SK-N-SH treated with all-trans-retinoic acid at 6 μM for 48 hours (cell line): ENCODE data around the gene KDM6B.

Experiments used
- ESRRG ChIP-seq: fragments of 250-450 bp; sonication (Bioruptor Pico); IDR thresholded peaks from 2 replicates; pipeline ENCODE4 v1.6.1; 2021; ENCODE audit warnings: mild to moderate bottlenecking
- PPARA ChIP-seq: fragments of 250-450 bp; sonication (Bioruptor Pico); IDR thresholded peaks from 2 replicates; pipeline ENCODE4 v1.5.0; 2020; ENCODE audit warnings: mild to moderate bottlenecking, borderline replicate concordance
- ZC3H10 ChIP-seq: fragments of 250-450 bp; sonication (Bioruptor Pico); IDR thresholded peaks from 2 replicates; pipeline ENCODE4 v1.5.1; 2021; ENCODE audit warnings: mild to moderate bottlenecking, moderate library complexity
- ZNF565 ChIP-seq: fragments of 450-650 bp; formaldehyde crosslinking; conservative IDR thresholded peaks from 2 replicates; pipeline ENCODE4 v1.5.0; 2020; ENCODE audit warnings: low read depth, mild to moderate bottlenecking, moderate library complexity
- ZNF8 ChIP-seq: fragments of 450-650 bp; formaldehyde crosslinking; IDR thresholded peaks from 2 replicates; pipeline ENCODE4 v1.5.0; 2020; ENCODE audit warnings: mild to moderate bottlenecking, moderate library complexity
- TF ChIP-seq, protein P1 (sequence below): fragments of 250-450 bp; sonication (Bioruptor Pico); IDR thresholded peaks from 2 replicates; pipeline ENCODE4 v1.8.0; 2021; ENCODE audit warnings: low read depth, mild to moderate bottlenecking, moderate library complexity, borderline replicate concordance
- TF ChIP-seq, protein P2 (sequence below): fragments of 250-450 bp; sonication (Bioruptor Pico); IDR thresholded peaks from 2 replicates; pipeline ENCODE4 v1.5.1; 2020; ENCODE audit warnings: low read depth, mild to moderate bottlenecking, moderate library complexity

DNA sequence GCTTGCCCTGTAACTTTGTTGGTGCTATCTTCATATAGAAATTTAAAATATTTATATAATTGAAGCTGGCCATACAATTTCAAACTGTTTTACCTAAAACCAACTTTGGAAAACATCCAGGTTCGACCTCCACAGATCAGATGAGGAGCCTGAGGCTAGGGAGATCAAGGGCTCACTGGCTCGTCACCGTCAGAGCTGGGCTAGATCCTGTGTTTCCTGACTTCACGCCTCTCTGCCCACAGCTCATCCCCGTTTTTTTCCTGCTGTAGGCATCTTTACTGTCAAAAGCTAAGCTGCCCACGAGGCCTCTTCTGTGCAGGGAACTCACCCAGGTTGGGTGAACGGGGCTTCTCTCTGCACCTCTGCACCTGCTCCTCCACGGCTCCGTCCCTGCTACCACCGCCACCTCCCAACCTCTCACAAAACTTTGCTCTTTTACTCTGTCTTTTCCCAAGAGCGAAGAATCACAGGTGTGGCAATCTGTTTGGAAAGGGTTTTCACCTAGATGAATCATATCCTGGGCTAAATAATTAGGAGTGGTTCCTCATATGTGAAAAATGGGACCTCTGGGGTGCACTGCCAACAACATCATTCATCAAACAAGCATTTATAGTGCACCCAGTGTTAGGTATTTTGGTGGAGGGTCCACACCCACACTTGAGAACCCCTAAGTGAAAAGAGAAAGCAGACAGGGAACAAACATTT, 24.8 kb upstream of the KDM6B start:
- TF ChIP-seq ZC3H10 (CRISPR knock-in tag), result no peak
- no peak for TF ChIP-seq PPARA (CRISPR knock-in tag)
- TF ChIP-seq ESRRG (CRISPR knock-in tag), result no peak
- TF ChIP-seq, protein P1, sequence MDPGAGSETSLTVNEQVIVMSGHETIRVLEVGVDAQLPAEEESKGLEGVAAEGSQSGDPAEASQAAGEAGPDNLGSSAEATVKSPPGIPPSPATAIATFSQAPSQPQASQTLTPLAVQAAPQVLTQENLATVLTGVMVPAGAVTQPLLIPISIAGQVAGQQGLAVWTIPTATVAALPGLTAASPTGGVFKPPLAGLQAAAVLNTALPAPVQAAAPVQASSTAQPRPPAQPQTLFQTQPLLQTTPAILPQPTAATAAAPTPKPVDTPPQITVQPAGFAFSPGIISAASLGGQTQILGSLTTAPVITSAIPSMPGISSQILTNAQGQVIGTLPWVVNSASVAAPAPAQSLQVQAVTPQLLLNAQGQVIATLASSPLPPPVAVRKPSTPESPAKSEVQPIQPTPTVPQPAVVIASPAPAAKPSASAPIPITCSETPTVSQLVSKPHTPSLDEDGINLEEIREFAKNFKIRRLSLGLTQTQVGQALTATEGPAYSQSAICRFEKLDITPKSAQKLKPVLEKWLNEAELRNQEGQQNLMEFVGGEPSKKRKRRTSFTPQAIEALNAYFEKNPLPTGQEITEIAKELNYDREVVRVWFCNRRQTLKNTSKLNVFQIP, result no peak
- no peak for TF ChIP-seq ZNF8 (CRISPR knock-in tag)
- TF ChIP-seq, protein P2, sequence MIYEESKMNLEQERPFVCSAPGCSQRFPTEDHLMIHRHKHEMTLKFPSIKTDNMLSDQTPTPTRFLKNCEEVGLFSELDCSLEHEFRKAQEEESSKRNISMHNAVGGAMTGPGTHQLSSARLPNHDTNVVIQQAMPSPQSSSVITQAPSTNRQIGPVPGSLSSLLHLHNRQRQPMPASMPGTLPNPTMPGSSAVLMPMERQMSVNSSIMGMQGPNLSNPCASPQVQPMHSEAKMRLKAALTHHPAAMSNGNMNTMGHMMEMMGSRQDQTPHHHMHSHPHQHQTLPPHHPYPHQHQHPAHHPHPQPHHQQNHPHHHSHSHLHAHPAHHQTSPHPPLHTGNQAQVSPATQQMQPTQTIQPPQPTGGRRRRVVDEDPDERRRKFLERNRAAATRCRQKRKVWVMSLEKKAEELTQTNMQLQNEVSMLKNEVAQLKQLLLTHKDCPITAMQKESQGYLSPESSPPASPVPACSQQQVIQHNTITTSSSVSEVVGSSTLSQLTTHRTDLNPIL (CRISPR knock-in tag), result no peak
- no peak for TF ChIP-seq ZNF565 (CRISPR knock-in tag)
